RWPE2 (cell line): ENCODE measurements around the gene ZFYVE21.

Experiments
- ATAC-seq: fragments of 200-7000 bp; cut with Tn5 transposase; 3 replicates; pipeline ENCODE4 v1.9.1; 2021; ENCODE audit warnings: low read depth
- DNase-seq: peaks from one replicate; pipeline ENCODE4 v3.0.0-alpha.2; 2020; ENCODE audit warnings: low spot score
- H3K27ac ChIP-seq: fragments of 450-650 bp; 2 replicates; pipeline ENCODE4 v1.5.1; 2017; ENCODE audit warnings: mild to moderate bottlenecking; ENCODE audit not compliant: poor library complexity, severe bottlenecking
- H3K27me3 ChIP-seq: fragments of 250-450 bp; sonication (Bioruptor Pico); 2 replicates; pipeline ENCODE4 v1.5.1; 2021; ENCODE audit warnings: mild to moderate bottlenecking, moderate library complexity; ENCODE audit not compliant: insufficient read depth, poor library complexity, severe bottlenecking
- H3K36me3 ChIP-seq: fragments of 250-450 bp; sonication (Bioruptor Pico); 2 replicates; pipeline ENCODE4 v1.5.1; 2020; ENCODE audit warnings: low read depth, mild to moderate bottlenecking, moderate library complexity
- H3K4me1 ChIP-seq: fragments of 250-450 bp; sonication (Bioruptor Pico); 2 replicates; pipeline ENCODE4 v1.5.1; 2021; ENCODE audit warnings: mild to moderate bottlenecking, moderate library complexity; ENCODE audit not compliant: insufficient read depth, poor library complexity, severe bottlenecking
- H3K4me3 ChIP-seq: fragments of 250-450 bp; sonication (Bioruptor Pico); 2 replicates; pipeline ENCODE4 v1.5.1; 2021; ENCODE audit warnings: mild to moderate bottlenecking, moderate library complexity; ENCODE audit not compliant: severe bottlenecking
- H3K9me3 ChIP-seq: fragments of 250-450 bp; sonication (Bioruptor Pico); 2 replicates; pipeline ENCODE4 v1.5.1; 2021; ENCODE audit warnings: mild to moderate bottlenecking, moderate library complexity; ENCODE audit not compliant: severe bottlenecking
- CTCF ChIP-seq: fragments of 450-650 bp; IDR thresholded peaks from one replicate; pipeline ENCODE4 v1.5.1; 2017; ENCODE audit warnings: mild to moderate bottlenecking, moderate library complexity; ENCODE audit not compliant: poor library complexity, severe bottlenecking

The ZFYVE21 gene

GRCh38 chr14:103699901-103700752 is 15.5 kb upstream of the ZFYVE21 start:
- Histone ChIP-seq H3K27me3 (no peaks in the 10 kb centered on the region), H3K27ac (no peak overlapping the region), H3K9me3 (no peaks in the 10 kb centered on the region), H3K4me3 (no peak overlapping the region), H3K36me3 (peaks cover 84% of the 10 kb centered on the region), H3K4me1 (no peaks in the 10 kb centered on the region)
- DNase-seq, result no peak
- no peak for TF ChIP-seq CTCF
- ATAC-seq, result no peak

- Histone ChIP-seq H3K4me3 (no peak overlapping the region), H3K4me1 (no peaks in the 10 kb centered on the region), H3K36me3 (peaks cover 84% of the 10 kb centered on the region), H3K27ac (no peak overlapping the region), H3K27me3 (no peaks in the 10 kb centered on the region), H3K9me3 (no peaks in the 10 kb centered on the region)
- no peak for DNase-seq
- no peak for TF ChIP-seq CTCF
- no peak for ATAC-seq
These were observed 14.7 kb upstream of the ZFYVE21 start for GRCh38 chr14:103700753-103701490.

- peaks cover 89% of the 10 kb centered on the region for H3K36me3 ChIP-seq
- no peak for ATAC-seq
- no peak for TF ChIP-seq CTCF
These were observed 13.5 kb upstream of the ZFYVE21 start for GRCh38 chr14:103702095-103702494.

GRCh38 chr14:103702497-103703432 is 12.8 kb upstream of the ZFYVE21 start:
- TF ChIP-seq CTCF, result no peak
- no peak for ATAC-seq
- no peaks in the 10 kb centered on the region for H3K27me3 ChIP-seq
- DNase-seq, result no peak
- no peaks in the 10 kb centered on the region for H3K4me1 ChIP-seq
- no peak overlapping the region for H3K4me3 ChIP-seq
- H3K27ac ChIP-seq, result no peak overlapping the region
- H3K36me3 ChIP-seq, result peaks cover 89% of the 10 kb centered on the region
- no peaks in the 10 kb centered on the region for H3K9me3 ChIP-seq

More at GRCh38 chr14:103702095-103702494, 13.5 kb upstream of the ZFYVE21 start:
- no peak overlapping the region for H3K27ac ChIP-seq
- no peaks in the 10 kb centered on the region for H3K27me3 ChIP-seq
- no peaks in the 10 kb centered on the region for H3K4me1 ChIP-seq
- no peaks in the 10 kb centered on the region for H3K9me3 ChIP-seq
- no peak overlapping the region for H3K4me3 ChIP-seq
- DNase-seq, result no peak
